Esophagus squamous epithelium (tissue), 5 donors: ENCODE data around the gene ODAD4. TPM values are rescaled to one million over a fixed set of nuclear protein-coding genes. Genes with fewer than 3 reads are reported as not detected.
A peak's percentile ranks its signal among the peaks of the same experiment; 100 is the strongest.

ENCODE experiments used
- DNase-seq: peaks from one replicate; lab custom pipeline; 2025; lab: John Stamatoyannopoulos, UW
- H3K27ac ChIP-seq, 4 donors: fragments of 200-600 bp; sonication (generic); one replicate each; pipeline ENCODE4 v1.5.1; 2016 to 2019; ENCODE audit warnings: mild to moderate bottlenecking in 1 of 4
- H3K27me3 ChIP-seq, 4 donors: fragments of 200-600 bp; sonication (generic); 1 replicate in 3 of 4; 2 replicates in 1 of 4; pipeline versions ENCODE4 v1.5.1 to v1.6.0; 2017 to 2021; ENCODE audit warnings: antibody characterized with exemption in 1 of 4
- H3K36me3 ChIP-seq, 3 donors: fragments of 200-600 bp; sonication (generic); one replicate each; pipeline ENCODE4 v1.5.1; 2016 to 2019
- H3K4me1 ChIP-seq, 3 donors: fragments of 200-600 bp; sonication (generic); one replicate each; pipeline ENCODE4 v1.5.1; 2017 to 2019
- H3K4me3 ChIP-seq, 4 donors: fragments of 200-600 bp; sonication (generic); 1 replicate in 3 of 4; 2 replicates in 1 of 4; pipeline ENCODE4 v1.5.1; 2016 to 2019; ENCODE audit warnings: mild to moderate bottlenecking in 2 of 4, moderate library complexity in 1 of 4
- H3K9me3 ChIP-seq, 3 donors: fragments of 200-600 bp; sonication (generic); one replicate each; pipeline ENCODE4 v1.5.1; 2016 to 2019
- CTCF ChIP-seq, 6 experiments: fragments of 450-650 bp in 4 of 6; fragments of 200-600 bp in 2 of 6; sonication (generic) in 2 of 6; IDR thresholded peaks; one replicate each; pipeline ENCODE4 v1.5.1; 2016 to 2019; ENCODE audit warnings: antibody characterized with exemption in 6 of 6, mild to moderate bottlenecking in 4 of 6, moderate library complexity in 4 of 6
- POLR2A ChIP-seq, 4 donors: fragments of 450-650 bp; IDR thresholded peaks; one replicate each; pipeline ENCODE4 v1.6.1; 2017; ENCODE audit warnings: antibody characterized with exemption in 4 of 4, mild to moderate bottlenecking in 4 of 4, moderate library complexity in 3 of 4
- WGBS, 2 donors: methylation state at CpG; one replicate each; pipeline ENCODE4 v1.1.5; 2018; 5-methylcytosine and 5-hydroxymethylcytosine counted together
- intact Hi-C: fragments of 100-400 bp; cut with DNase I; formaldehyde crosslinking; loops from one replicate; pipeline ENCODE4 v1.15.0; 2022
- total RNA-seq, 4 donors: library from RNA; depleted of rRNA; stranded (reverse); fragments of >200 nt; gene quantifications; one replicate each; pipeline ENCODE4 v1.1.0, GENCODE V29; 2016
- donor health status: DM: yes; HTN: yes; CAD: no.

The ODAD4 gene
- under 1 TPM in 1 of 4 donors, not detected in 3; 0.38 TPM for total RNA-seq

- H3K4me3 ChIP-seq, result peak within 1 kb of the TSS; percentile 29 to 66 (median 54)
- peaks cover 0 to 21% (median 0%) of the 10 kb centered on the region in 3 donors for H3K4me1 ChIP-seq
- 1 to 2% methylated on average over 24 to 36 of the region's 43 CpGs for WGBS, 2 donors
- intact Hi-C loops, result no loop called here
- no peaks in the 10 kb centered on the region for H3K9me3 ChIP-seq
- peak; percentile 62 for DNase-seq
- H3K36me3 ChIP-seq, result no peaks in the 10 kb centered on the region
- TF ChIP-seq POLR2A (IDR thresholded peaks at IDR 0.05) (peak in 3 of 4 donors; percentile 42 to 79 (median 52)), CTCF (IDR thresholded peaks at IDR 0.05) (peak; percentile 17 to 76 (median 64))
- H3K27me3 ChIP-seq, result no peaks in the 10 kb centered on the region
- peak within 1 kb of the TSS; percentile 75 to 89 (median 85) for H3K27ac ChIP-seq
These were observed at the start of gene ODAD4 for GRCh38 chr17:41930009-41930832. Gene ODAD4 (plus strand): TSS chr17:41930617. CDS start chr17:41930724, 107 bp downstream.

DNA sequence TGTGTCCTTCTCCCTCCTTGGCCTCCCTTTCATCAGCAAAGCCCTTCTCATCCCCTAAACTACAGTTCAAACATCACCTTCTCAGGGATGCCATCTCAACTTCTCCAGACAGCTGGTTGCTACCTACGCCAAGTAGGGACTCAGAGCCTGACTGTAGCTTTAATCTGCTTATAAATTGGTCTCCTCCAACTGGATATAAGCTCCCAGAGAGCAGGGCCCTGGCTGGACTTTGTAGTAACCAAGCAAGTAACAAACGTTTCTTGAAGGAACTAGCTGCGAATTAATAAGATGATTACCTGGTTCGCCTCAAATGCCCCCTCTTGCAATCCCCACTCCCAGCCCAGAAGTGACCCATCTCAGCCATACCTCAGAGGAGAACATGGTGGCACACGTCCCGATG, 47.7 kb upstream of the ODAD4 start:
- Histone ChIP-seq H3K9me3 (no peaks in the 10 kb centered on the region), H3K4me1 (no peaks in the 10 kb centered on the region), H3K4me3 (no peak overlapping the region), H3K27me3 (no peaks in the 10 kb centered on the region), H3K27ac (no peak overlapping the region), H3K36me3 (peaks cover 42 to 98% (median 78%) of the 10 kb centered on the region in 3 donors)
- TF ChIP-seq CTCF (IDR thresholded peaks at IDR 0.05), result no peak
- no peak for TF ChIP-seq POLR2A (IDR thresholded peaks at IDR 0.05)
- intact Hi-C loops, result no loop called here
- no peak for DNase-seq
- 84 to 100% methylated on average over 2 to 5 of the region's 6 CpGs for WGBS, 2 donors

- no peak overlapping the region for H3K4me3 ChIP-seq
- no peak overlapping the region for H3K27ac ChIP-seq
- DNase-seq, result no peak
- no peaks in the 10 kb centered on the region for H3K4me1 ChIP-seq
- intact Hi-C loops, result no loop called here
- no peaks in the 10 kb centered on the region for H3K9me3 ChIP-seq
- TF ChIP-seq CTCF (IDR thresholded peaks at IDR 0.05) (peak in 2 of 6 experiments; percentile 9 to 31), POLR2A (IDR thresholded peaks at IDR 0.05) (no peak)
- H3K36me3 ChIP-seq, result peaks cover 35 to 99% (median 69%) of the 10 kb centered on the region in 3 donors
- H3K27me3 ChIP-seq, result no peaks in the 10 kb centered on the region
- WGBS, 2 donors, result 85 to 89% methylated on average over 4 to 6 of the region's 6 CpGs
These were observed 44.7 kb upstream of the ODAD4 start for GRCh38 chr17:41885733-41886132.

GRCh38 chr17:41888332-41888965, 42.0 kb upstream of the ODAD4 start:
- TF ChIP-seq POLR2A (IDR thresholded peaks at IDR 0.05) (no peak), CTCF (IDR thresholded peaks at IDR 0.05) (no peak)
- H3K9me3 ChIP-seq, result no peaks in the 10 kb centered on the region
- intact Hi-C loops, result no loop called here
- no peak overlapping the region for H3K4me3 ChIP-seq
- 60 to 91% methylated on average over 1 to 4 of the region's 6 CpGs for WGBS, 2 donors
- H3K36me3 ChIP-seq, result peaks cover 38 to 100% (median 68%) of the 10 kb centered on the region in 3 donors
- DNase-seq, result no peak
- H3K27ac ChIP-seq, result no peak overlapping the region
- no peaks in the 10 kb centered on the region for H3K4me1 ChIP-seq
- H3K27me3 ChIP-seq, result no peaks in the 10 kb centered on the region
